SH-SY5Y (cell line): Measurements from ENCODE around the gene HMOX1.

ENCODE experiments used
- GATA2 ChIP-seq: IDR thresholded peaks from 2 replicates; pipeline ENCODE4 v1.6.1; 2011; ENCODE audit warnings: mild to moderate bottlenecking, low read depth, low read length
- GATA3 ChIP-seq: IDR thresholded peaks from 2 replicates; pipeline ENCODE4 v1.6.1; 2011; ENCODE audit warnings: low read depth, mild to moderate bottlenecking, low read length, moderate library complexity

HMOX1 gene

DNA sequence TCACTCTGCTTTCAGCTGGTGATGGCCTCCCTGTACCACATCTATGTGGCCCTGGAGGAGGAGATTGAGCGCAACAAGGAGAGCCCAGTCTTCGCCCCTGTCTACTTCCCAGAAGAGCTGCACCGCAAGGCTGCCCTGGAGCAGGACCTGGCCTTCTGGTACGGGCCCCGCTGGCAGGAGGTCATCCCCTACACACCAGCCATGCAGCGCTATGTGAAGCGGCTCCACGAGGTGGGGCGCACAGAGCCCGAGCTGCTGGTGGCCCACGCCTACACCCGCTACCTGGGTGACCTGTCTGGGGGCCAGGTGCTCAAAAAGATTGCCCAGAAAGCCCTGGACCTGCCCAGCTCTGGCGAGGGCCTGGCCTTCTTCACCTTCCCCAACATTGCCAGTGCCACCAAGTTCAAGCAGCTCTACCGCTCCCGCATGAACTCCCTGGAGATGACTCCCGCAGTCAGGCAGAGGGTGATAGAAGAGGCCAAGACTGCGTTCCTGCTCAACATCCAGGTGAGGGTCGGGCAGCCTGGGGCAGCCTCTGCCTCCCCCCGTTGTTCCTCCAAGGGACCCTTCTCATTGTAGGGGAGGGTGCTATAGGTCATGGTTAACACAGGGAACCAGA, 5.9 kb downstream of the HMOX1 start:
- no peak for TF ChIP-seq GATA3

DNA sequence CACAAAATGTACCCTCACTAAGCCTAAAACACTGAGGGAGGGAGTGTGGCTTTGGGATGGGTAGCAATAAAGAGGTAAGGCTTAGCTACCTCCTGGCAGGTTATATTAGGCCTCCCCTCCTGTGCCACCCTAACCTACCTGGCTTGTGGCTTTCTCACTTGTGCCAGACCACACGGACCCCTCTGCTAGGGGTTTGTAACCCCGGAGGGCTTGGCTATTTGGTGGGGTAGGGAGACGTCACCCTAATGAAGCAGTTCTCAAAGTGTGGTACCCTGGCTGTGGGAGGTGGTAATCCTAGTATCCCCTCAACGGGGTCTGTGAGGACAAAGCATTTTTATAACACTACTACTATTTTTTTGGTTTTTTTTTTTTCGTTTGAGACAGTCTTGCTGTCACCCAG, 10.0 kb downstream of the HMOX1 start:
- TF ChIP-seq GATA2, result no peak

DNA sequence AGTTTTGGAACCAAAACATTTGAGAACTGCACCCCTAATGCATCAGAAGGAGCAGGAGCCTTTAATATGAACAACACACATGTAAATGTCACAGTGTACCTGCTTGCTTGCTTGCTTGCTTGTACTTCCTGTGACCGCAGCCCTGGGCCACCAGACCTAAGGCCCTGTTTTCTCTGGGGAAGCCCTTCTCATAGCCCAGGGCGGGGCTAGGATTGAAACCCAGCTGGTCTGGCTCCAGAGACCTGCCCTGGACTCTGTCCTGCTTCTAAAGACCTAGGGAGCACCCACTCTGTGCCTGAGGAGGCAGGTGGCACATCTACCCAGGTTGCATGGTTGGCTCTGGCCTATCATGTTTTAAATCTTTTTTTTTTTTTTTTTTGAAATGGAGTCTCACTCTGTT, 11.5 kb downstream of the HMOX1 start:
- no peak for TF ChIP-seq GATA2
- no peak for TF ChIP-seq GATA3

DNA sequence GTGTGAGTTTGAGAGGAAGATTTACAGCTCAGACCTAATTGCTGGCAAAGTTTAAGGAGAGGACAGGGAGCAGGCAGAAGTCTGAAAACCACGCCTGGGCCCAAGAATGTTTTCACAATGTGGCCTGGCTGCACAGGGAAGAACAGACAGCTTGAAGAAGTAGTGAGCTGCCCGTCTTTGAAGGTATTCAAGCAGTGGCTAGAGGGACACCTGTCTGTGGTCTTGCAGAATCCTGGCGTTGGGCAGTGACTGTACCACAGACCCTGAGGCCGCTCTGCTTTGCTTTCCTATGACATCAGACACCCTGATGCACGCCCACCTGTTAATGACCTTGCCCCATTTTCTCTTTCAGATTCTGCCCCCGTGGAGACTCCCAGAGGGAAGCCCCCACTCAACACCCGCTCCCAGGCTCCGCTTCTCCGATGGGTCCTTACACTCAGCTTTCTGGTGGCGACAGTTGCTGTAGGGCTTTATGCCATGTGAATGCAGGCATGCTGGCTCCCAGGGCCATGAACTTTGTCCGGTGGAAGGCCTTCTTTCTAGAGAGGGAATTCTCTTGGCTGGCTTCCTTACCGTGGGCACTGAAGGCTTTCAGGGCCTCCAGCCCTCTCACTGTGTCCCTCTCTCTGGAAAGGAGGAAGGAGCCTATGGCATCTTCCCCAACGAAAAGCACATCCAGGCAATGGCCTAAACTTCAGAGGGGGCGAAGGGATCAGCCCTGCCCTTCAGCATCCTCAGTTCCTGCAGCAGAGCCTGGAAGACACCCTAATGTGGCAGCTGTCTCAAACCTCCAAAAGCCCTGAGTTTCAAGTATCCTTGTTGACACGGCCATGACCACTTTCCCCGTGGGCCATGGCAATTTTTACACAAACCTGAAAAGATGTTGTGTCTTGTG, 12.5 kb downstream of the HMOX1 start:
- TF ChIP-seq GATA3 (no peak), GATA2 (no peak)

DNA sequence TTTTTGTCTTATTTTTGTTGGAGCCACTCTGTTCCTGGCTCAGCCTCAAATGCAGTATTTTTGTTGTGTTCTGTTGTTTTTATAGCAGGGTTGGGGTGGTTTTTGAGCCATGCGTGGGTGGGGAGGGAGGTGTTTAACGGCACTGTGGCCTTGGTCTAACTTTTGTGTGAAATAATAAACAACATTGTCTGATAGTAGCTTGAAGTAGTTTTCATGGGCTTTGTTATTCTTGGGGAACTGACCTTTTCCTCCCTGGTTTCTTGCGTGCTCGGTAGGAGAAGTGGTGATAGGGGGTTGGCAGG, 13.1 kb downstream of the HMOX1 start:
- TF ChIP-seq GATA3 (no peak), GATA2 (no peak)

DNA sequence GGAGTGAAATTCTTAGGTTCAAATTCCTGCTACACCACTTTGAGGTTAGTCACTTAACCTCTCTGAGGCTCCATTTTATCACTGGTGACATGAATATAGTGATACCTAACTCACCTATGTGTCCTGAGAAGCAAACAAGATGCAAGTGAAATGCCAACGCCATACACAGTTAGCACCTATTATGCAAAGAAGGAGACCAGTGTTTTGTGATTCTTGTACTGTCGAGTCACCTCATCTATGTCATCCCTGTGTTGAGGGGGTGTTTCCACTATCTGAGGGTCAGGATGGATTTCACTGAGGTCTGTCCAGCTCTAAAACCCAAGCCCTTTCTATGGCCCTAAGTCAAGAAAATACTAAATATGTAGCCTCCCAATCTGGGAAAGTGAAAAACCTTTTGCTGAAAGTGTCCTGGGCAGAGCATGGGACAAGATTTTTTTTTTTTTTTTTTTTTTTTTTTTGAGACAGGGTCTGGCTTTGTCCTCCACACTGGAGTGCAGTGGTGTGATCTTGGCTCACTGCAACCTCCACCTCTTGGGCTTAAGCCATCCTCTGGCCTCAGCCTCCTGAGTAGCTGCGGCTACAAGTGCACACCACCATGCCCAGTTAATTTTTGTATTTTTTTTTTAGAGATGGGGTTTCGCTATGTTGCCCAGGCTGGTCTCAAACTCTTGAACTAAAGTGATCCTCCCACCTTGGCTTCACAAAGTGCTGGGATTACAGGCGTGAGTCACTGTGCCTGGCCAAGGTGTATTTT, 14.1 kb downstream of the HMOX1 start:
- no peak for TF ChIP-seq GATA3
- TF ChIP-seq GATA2, result no peak

DNA sequence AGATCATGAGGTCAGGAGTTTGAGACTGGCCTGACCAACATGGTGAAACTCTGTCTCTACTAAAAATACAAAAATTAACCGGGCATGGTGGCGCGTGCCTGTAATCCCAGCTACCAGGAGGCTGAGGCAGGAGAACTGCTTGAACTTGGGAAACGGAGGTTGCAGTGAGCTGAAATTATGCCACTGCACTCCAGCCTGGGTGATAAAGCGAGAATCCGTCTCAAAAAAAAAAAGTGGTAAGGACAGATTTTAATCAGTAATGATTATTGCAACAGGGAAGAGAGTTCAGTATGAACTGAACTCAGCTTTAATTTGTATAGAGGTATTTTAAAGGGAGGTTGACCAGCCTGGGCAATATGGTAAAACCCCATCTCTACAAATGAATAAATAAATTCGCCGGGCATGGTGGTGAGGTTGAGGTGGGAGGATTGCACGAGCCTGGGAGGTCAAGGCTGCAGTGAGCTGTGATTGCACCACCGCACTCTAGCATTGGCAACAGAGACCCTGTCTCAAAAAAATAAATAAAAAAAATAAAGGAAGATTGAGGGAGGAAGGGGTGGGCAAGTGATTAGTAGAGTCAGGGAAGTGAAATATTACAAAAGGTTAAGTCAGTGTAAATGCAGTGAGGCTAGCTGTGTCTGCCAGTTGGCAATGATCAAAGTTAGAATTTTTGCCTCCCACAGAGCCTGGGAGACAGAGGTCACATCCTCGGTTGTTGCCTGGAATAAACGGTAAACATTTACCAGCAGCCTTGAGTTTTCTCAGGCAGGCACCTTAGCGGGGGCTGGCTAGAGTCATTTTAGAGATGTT, 16.4 kb downstream of the HMOX1 start:
- TF ChIP-seq GATA2 (no peak), GATA3 (no peak)

DNA sequence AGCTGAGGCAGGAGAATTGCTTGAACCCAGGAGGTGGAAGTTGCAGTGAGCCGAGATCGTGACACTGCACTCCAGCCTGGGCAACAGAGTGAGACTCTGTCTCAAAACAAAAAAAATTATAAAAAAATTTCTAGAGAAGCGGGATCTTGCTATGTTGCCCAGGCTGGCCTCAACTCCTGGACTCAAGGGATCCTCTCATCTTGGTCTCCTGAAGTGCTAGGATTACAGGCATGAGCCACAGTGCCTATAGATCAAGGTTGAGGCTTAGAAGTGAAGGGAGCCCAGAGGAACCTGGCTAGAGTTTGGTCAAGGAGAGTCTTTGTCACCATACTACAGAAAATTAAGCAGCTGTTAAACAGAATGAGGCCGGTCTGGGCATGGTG, 17.7 kb downstream of the HMOX1 start:
- no peak for TF ChIP-seq GATA2
- no peak for TF ChIP-seq GATA3

DNA sequence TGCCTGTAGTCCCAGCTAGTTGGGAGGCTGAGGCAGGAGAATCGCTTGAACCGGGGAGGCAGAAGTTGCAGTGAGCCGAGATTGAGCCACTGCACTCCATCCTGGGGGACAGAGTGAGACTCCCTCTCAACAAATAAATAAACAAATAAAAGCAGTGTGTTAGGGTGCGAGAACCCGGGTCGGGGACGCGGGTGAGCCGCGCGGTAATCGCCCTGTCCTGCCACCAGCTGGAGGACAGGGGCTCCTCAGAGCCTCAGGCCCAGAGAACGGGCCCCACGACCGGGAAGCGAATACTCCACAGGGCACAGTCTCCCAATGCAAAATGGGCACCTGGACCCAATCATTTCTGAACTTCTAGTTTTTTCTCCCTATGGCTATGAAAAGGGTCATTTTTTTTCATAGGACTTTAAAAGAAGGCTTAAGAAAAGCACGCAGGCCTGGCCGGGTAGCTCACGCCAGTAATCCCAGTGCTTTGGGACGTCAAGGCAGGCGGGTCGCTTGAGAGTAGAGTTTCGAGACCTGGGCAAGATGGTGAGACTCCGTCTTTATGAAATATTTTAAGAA, 18.3 kb downstream of the HMOX1 start:
- TF ChIP-seq GATA2, result no peak
- no peak for TF ChIP-seq GATA3

DNA sequence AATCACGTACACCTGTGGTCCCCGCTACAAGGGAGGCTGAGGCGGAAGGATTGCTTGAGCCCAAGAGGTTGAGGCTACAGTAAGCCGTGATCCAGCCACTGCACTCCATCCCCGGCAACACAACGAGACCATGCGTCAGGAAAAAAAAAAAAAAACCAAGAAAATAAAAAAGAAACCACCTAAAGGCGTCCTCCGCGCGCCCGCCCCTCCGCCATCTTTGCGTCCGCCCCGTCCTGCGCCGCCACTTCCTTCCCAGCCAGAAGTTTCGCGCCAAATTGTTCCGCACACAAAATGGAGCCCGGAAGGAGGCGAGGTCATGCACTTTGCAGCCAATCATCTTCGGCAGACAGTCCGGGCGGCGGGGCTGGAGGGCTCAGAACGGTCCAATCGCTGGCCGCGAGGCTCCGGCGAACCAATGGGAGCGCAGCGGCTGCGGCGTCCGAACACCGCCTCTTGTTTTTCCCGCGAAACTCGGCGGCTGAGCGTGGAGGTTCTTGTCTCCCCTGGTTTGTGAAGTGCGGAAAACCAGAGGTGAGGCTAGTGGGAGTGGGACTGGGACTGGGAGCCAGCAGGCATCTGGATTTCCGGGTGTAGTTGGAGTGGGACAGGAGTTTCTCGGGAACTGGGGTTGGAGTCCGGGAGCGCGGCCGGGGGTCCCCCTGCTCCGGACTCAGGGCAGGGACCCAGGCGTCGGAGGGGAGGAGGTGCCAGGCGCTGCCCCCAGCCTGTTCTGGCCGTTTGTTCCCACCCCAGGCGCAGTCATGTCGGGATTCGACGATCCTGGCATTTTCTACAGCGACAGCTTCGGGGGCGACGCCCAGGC, 19.0 kb downstream of the HMOX1 start, which contains the start of gene MCM5:
Gene MCM5, plus strand, starts transcription at position 463 of the 823 bp plus-strand sequence. Its CDS starts 299 bp downstream, at position 762.
- no peak for TF ChIP-seq GATA2
- TF ChIP-seq GATA3, result no peak

DNA sequence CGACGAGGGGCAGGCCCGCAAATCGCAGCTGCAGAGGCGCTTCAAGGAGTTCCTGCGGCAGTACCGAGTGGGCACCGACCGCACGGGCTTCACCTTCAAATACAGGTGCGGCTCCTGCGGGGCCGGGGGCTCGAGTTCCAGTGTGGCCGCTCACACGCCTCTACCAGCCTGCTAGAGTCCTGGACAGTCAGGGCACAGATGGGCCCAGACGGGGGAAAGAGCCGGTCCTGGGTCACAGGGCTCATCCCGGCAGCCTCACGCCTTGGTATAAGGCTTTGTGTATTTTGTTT, 19.6 kb downstream of the HMOX1 start:
- TF ChIP-seq GATA2 (no peak), GATA3 (no peak)

DNA sequence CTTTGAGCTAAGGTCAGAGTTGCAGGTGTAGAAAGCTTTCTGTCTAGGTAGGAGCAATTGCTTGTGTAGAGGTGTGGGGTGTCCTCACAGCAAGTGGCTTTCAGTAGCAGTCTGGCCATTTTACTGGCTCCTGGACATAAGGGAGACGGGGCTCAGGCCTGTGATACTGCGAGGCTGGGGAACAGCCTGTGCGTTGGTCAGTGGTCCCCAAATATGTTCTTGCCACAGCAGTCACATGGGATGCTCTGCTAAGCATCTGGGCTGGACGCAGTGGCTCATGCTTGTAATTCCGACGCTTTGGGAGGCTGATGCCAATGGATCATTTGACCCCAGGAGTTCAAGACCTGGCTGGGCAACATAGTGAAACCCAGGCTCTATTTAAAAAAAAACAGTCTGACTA, 21.0 kb downstream of the HMOX1 start:
- no peak for TF ChIP-seq GATA2
- no peak for TF ChIP-seq GATA3

DNA sequence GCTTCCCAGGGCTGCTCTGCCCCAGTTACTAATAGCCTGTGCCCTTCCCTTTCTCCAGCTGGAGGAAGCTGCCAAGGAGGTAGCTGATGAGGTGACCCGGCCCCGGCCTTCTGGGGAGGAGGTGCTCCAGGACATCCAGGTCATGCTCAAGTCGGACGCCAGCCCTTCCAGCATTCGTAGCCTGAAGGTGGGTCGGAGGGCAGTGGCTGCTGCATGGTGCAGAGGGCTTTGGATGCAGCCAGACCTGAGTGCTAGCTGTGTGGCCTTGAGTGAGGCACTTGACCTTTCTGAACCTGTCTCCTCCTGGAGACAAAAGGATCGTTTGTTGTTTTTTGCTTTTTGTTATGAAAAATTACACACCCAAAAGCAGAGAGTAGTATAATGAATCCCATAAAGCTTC, 22.5 kb downstream of the HMOX1 start:
- TF ChIP-seq GATA3 (no peak), GATA2 (no peak)

DNA sequence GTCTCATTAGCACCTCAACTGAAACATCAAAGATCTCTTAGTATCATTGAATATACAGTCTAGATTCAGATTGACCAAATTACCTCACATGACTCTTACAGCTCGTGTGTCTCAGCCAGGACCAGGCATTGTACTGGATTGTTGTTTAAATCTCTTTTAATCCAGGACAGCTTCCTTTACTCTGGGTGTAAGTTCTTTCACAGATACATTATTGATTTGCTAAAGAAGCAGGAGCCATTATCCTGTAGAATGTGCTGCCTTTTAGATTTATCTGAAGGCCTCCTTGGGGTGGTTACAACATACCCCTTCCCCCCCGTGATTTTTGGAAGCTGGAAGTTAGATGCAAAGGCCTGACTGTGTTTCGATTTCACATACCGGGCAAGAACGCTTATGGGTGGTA, 23.3 kb downstream of the HMOX1 start:
- TF ChIP-seq GATA2, result no peak
- TF ChIP-seq GATA3, result no peak
